ENCODE data around the gene RADIL. TPM values are rescaled to one million over a fixed set of nuclear protein-coding genes. Genes with fewer than 3 reads are reported as not detected.

Gene RADIL
- polyA plus RNA-seq, 6 donors from 2014 or later: 0.04 TPM; not detected in 5

GRCh38 chr7:4755045-4755444, 128.5 kb downstream of the RADIL start:
- H3K27ac Mint-ChIP-seq: no peak overlapping the region
- peak overlapping the region in 1 of 8 donors; percentile 44 for H3K4me3 Mint-ChIP-seq
- no peaks in the 10 kb centered on the region for H3K9me3 Mint-ChIP-seq
- ATAC-seq (ENCODE audit: low read depth in 2 of 2) (no peak), DNase-seq (no peak)
- peaks cover 0 to 3% of the 10 kb centered on the region in 2 donors for H3K36me3 Mint-ChIP-seq
- peaks cover 0 to 10% (median 3%) of the 10 kb centered on the region in 3 donors for H3K4me1 Mint-ChIP-seq
- no peaks in the 10 kb centered on the region for H3K27me3 Mint-ChIP-seq

- no peaks in the 10 kb centered on the region for H3K27me3 Mint-ChIP-seq
- H3K4me3 Mint-ChIP-seq: peak overlapping the region in 1 of 8 donors; percentile 44
- no peaks in the 10 kb centered on the region for H3K36me3 Mint-ChIP-seq
- DNase-seq (no peak), ATAC-seq (ENCODE audit: low read depth in 2 of 2) (no peak)
- no peaks in the 10 kb centered on the region for H3K9me3 Mint-ChIP-seq
- H3K4me1 Mint-ChIP-seq: peaks cover 0 to 10% (median 3%) of the 10 kb centered on the region in 3 donors
- peak overlapping the region in 2 of 6 donors; percentile 16 to 27 for H3K27ac Mint-ChIP-seq
Measured at GRCh38 chr7:4754433-4755010, 129.0 kb downstream of the RADIL start.

- no peak overlapping the region for H3K4me3 Mint-ChIP-seq
- no peaks in the 10 kb centered on the region for H3K27me3 Mint-ChIP-seq
- ATAC-seq (ENCODE audit: low read depth in 2 of 2) (peak; percentile 94 to 97), DNase-seq (peak; percentile 66)
- peaks cover 0 to 14% (median 8%) of the 10 kb centered on the region in 3 donors for H3K4me1 Mint-ChIP-seq
- H3K27ac Mint-ChIP-seq: no peak overlapping the region
- peaks cover 0 to 5% of the 10 kb centered on the region in 2 donors for H3K36me3 Mint-ChIP-seq
- no peaks in the 10 kb centered on the region for H3K9me3 Mint-ChIP-seq
Measured at GRCh38 chr7:4753598-4754432, 129.7 kb downstream of the RADIL start.

GRCh38 chr7:4751398-4751947, 132.0 kb downstream of the RADIL start:
- DNase-seq (no peak), ATAC-seq (ENCODE audit: low read depth in 2 of 2) (no peak)
- peaks cover 10 to 26% (median 22%) of the 10 kb centered on the region in 3 donors for H3K4me1 Mint-ChIP-seq
- no peak overlapping the region for H3K4me3 Mint-ChIP-seq
- peaks cover 6 to 17% of the 10 kb centered on the region in 2 donors for H3K36me3 Mint-ChIP-seq
- no peaks in the 10 kb centered on the region for H3K9me3 Mint-ChIP-seq
- H3K27me3 Mint-ChIP-seq: no peaks in the 10 kb centered on the region
- H3K27ac Mint-ChIP-seq: no peak overlapping the region

GRCh38 chr7:4749798-4750197, 133.7 kb downstream of the RADIL start:
- Mint-ChIP-seq H3K4me1 (peaks cover 27 to 42% (median 35%) of the 10 kb centered on the region in 3 donors), H3K9me3 (no peaks in the 10 kb centered on the region), H3K36me3 (peaks cover 6 to 17% of the 10 kb centered on the region in 2 donors), H3K27me3 (no peaks in the 10 kb centered on the region), H3K4me3 (peak overlapping the region in 1 of 8 donors; percentile 51), H3K27ac (no peak overlapping the region)
- ATAC-seq (ENCODE audit: low read depth in 2 of 2) (no peak), DNase-seq (no peak)

- peaks cover 6 to 17% of the 10 kb centered on the region in 2 donors for H3K36me3 Mint-ChIP-seq
- peaks cover 31 to 47% (median 38%) of the 10 kb centered on the region in 3 donors for H3K4me1 Mint-ChIP-seq
- DNase-seq (no peak), ATAC-seq (ENCODE audit: low read depth in 2 of 2) (no peak)
- H3K9me3 Mint-ChIP-seq: no peaks in the 10 kb centered on the region
- H3K27ac Mint-ChIP-seq: peak overlapping the region in 2 of 6 donors; percentile 80 to 89
- peak overlapping the region in 2 of 8 donors; percentile 13 to 28 for H3K4me3 Mint-ChIP-seq
- no peaks in the 10 kb centered on the region for H3K27me3 Mint-ChIP-seq
Measured at GRCh38 chr7:4749363-4749762, 134.2 kb downstream of the RADIL start.

Other genes starting within 250 kb of the RADIL start
- 1 to 10 TPM in 5 of 6 donors, under 1 TPM in 1; 0.92 to 3.1 (median 1.8) TPM for gene FOXK1, start 201.4 kb downstream of the RADIL start, polyA plus RNA-seq (ENCODE audit: low read depth in 6 of 6)
- gene AP5Z1, start 108.1 kb downstream of the RADIL start, polyA plus RNA-seq (ENCODE audit: low read depth in 6 of 6): 10 to 100 TPM; 27.8 to 52.3 (median 37.3) TPM
- gene PAPOLB, start 21.7 kb downstream of the RADIL start, polyA plus RNA-seq (ENCODE audit: low read depth in 6 of 6): not detected
- gene MMD2, start 75.5 kb upstream of the RADIL start, polyA plus RNA-seq (ENCODE audit: low read depth in 6 of 6): not detected
- gene RBAK, start 162.1 kb upstream of the RADIL start, polyA plus RNA-seq (ENCODE audit: low read depth in 6 of 6): 1 to 10 TPM; 2.1 to 7.2 (median 5.1) TPM